NT2/D1 (cell line): ENCODE measurements around the gene B4GALT5.

Source experiments
- DNase-seq: peaks from one replicate; pipeline ENCODE4 v3.0.0-alpha.2; 2011; ENCODE audit warnings: low read depth, low spot score
- H3K27me3 ChIP-seq: 2 replicates; pipeline ENCODE4 v1.6.0; 2011; ENCODE audit warnings: mild to moderate bottlenecking; ENCODE audit not compliant: insufficient read length, insufficient read depth
- H3K36me3 ChIP-seq: 2 replicates; pipeline ENCODE4 v1.6.1; 2011; ENCODE audit warnings: mild to moderate bottlenecking, low read length, mixed read lengths; ENCODE audit not compliant: insufficient read depth, insufficient read length
- H3K4me1 ChIP-seq: 2 replicates; pipeline ENCODE4 v1.5.1; 2011; ENCODE audit not compliant: insufficient read depth, insufficient read length
- H3K4me3 ChIP-seq: 2 replicates; pipeline ENCODE4 v1.5.1; 2011; ENCODE audit warnings: low read depth; ENCODE audit not compliant: insufficient read length
- H3K9ac ChIP-seq: 2 replicates; pipeline ENCODE4 v1.6.0; 2011; ENCODE audit warnings: low read depth; ENCODE audit not compliant: insufficient read length
- H3K9me3 ChIP-seq: 2 replicates; pipeline ENCODE4 v1.5.1; 2011; ENCODE audit warnings: mild to moderate bottlenecking, low read length; ENCODE audit not compliant: insufficient read depth
- SUZ12 ChIP-seq: IDR thresholded peaks from 2 replicates; pipeline ENCODE4 v1.6.1; 2011; ENCODE audit not compliant: insufficient read length, insufficient read depth; ENCODE audit errors: extremely low read depth
- YY1 ChIP-seq: IDR thresholded peaks from 2 replicates; pipeline ENCODE4 v1.6.1; 2011; ENCODE audit not compliant: insufficient read length, insufficient read depth
- ZNF274 ChIP-seq: IDR thresholded peaks from 2 replicates; pipeline ENCODE4 v1.6.1; 2011; ENCODE audit warnings: mild to moderate bottlenecking, low read depth, low read length

The B4GALT5 gene

DNA sequence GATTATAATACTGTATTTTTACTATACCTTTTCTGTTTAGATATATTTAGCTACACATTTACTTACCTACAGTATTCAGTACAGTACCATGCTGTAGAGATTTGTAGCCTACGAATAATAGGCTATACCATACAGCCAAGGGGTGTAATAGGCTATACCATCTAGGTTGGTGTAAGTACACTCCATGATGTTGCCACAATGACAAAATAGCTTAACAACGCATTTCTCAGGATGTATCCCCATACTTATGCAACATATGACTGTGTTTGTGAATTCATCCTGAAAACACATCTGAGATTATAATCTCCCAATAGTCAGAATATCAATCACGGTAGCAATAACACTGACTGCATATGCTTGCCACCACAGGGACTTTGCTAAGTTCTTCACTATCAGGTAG is 20.7 kb downstream of the B4GALT5 start:
- Histone ChIP-seq H3K9me3 (no peaks in the 10 kb centered on the region), H3K4me1 (peaks cover 6% of the 10 kb centered on the region), H3K27me3 (no peaks in the 10 kb centered on the region), H3K36me3 (peaks cover 5% of the 10 kb centered on the region), H3K4me3 (no peak overlapping the region), H3K9ac (no peak overlapping the region)
- TF ChIP-seq YY1 (no peak), SUZ12 (no peak), ZNF274 (no peak)
- no peak for DNase-seq

DNA sequence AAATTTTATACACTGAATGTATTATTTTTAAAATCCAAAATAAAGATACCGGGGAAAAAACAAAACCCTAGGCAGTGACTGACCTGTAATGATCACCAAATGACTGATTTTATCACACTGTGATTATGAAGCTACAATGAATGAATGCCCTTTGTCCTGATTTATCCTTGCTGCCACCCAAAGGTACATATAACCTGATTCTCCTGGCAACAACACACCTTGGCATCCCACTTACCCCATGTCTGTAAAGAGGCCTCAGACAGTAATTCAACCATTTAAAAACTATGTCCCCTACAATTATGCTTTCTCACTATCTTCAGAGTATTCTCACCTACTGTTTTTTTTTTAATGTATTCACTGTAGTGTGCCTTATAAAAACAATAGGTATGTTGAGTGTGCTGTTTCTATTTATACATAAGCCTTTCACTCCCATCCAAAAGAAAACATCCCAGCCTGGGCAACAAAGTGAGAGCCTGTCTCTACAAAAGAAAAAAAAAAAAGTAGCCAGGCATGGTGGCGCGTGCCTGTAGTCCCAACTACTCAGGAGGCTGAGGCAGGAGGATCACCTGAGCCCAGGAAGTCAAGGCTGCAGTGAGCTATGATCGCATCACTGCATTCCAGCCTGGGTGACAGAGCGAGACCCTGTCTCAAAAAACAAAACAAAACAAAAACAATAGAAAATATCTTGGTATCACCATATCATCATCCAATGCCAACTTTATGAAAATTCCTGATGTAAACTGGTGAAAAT is 21.7 kb downstream of the B4GALT5 start:
- TF ChIP-seq YY1: no peak
- TF ChIP-seq SUZ12: no peak
- TF ChIP-seq ZNF274: no peak
- no peak overlapping the region for H3K4me3 ChIP-seq
- peaks cover 1% of the 10 kb centered on the region for H3K36me3 ChIP-seq
- no peaks in the 10 kb centered on the region for H3K27me3 ChIP-seq
- no peak overlapping the region for H3K9ac ChIP-seq
- DNase-seq: no peak
- H3K9me3 ChIP-seq: no peaks in the 10 kb centered on the region
- H3K4me1 ChIP-seq: peaks cover 6% of the 10 kb centered on the region

DNA sequence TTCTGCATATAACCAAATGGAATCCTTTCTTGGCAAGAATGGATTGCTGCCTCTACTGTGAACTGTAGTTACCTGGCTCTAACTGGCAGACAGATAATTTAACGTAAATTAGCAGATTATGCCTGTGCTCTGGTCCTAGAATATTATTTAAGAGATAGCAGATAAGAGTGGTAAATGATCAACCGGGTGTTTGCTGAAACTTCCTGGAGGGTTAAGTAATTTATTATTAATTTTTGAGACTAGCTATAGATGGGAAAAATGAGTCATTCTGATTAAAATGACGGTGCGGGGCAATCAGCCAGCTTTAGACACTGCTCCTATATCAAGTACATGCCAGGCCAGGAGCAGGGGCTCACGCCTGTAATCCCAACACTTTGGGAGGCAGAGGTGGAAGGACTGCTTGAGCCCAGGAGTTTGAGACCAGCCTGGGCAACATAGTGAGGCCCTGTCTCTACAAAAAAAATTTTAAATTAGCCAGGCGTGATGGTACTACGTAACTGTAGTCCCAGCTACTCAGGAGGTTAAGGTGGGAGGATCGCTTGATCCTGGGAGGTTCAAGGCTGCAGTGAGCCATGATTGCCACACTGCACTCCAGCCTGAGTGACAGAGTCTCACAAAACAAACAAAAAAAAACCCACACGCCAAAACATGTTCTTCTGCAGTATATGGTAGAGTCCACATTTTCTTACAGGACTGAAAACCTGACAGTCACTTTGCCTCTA is 22.6 kb downstream of the B4GALT5 start:
- H3K27me3 ChIP-seq: no peaks in the 10 kb centered on the region
- H3K4me1 ChIP-seq: peaks cover 6% of the 10 kb centered on the region
- no peak overlapping the region for H3K4me3 ChIP-seq
- H3K36me3 ChIP-seq: no peaks in the 10 kb centered on the region
- H3K9ac ChIP-seq: no peak overlapping the region
- no peak for TF ChIP-seq SUZ12
- TF ChIP-seq ZNF274: no peak
- no peak for TF ChIP-seq YY1
- no peaks in the 10 kb centered on the region for H3K9me3 ChIP-seq
- DNase-seq: no peak

DNA sequence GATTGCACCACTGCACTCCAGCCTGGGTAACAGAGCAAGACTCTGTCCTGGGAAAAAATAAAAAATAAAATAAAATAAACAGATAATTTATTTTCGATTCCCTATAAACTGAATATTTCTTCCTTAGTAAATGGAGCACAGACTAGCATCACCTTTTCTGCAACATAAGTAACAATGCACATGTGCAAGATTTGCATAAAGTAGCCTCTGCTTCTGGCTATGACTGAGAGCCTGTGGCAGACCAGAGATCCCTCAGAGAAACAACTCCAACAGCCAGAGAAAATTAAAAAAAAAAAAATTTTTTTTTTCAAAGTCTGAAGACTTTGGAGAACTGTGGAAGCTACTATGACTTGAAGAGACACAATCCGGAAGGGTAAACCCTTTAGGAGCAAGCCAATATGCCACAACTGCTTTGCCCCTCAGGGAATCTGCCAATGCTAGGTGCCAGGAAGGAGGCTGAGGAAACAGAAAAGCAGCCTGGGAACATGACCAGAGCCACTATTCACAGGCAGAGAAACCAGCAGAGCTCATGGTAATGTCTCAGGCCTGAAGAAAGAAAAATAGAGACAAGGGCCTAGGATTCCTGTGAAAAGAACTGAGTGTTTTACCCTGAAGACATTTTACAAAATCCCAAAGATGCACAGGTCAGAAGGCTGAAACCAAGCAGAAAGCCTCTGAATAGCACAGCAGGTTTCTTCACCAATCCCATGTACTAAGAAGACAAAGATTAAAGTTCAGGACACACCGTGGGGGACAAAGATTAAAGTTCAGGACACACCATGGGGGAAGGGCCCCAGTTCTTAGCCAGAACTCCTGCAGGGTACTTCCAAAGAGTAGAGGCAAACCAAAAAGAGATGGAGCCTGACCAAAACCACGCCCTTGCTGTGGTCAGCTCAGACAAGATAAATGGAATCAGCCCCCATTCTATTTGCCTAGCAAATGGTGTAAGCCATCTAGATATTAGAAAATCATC is 25.8 kb downstream of the B4GALT5 start:
- Histone ChIP-seq H3K27me3 (no peaks in the 10 kb centered on the region), H3K9me3 (no peaks in the 10 kb centered on the region), H3K36me3 (no peaks in the 10 kb centered on the region), H3K4me3 (no peak overlapping the region), H3K4me1 (no peaks in the 10 kb centered on the region), H3K9ac (no peak overlapping the region)
- no peak for DNase-seq
- TF ChIP-seq YY1: no peak
- TF ChIP-seq ZNF274: no peak
- no peak for TF ChIP-seq SUZ12

DNA sequence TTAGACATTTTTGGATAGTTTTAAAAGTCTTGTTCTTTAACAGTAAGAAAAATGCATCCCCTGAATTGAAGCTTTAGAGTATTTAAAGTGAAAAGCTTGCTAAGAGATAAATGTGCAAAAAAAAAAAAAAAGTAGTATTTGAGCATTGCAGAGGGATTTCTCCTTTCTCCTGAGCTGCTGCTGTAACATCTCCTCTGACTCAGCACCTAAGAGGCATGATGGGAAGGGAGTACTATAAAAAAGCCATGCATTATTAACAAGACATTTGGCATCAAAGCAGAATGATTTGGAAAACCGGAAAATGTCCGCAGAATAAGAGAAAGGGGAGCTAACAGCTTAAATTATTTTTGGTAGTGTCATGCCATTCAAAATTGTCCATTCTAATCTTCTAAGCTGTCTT is 27.9 kb downstream of the B4GALT5 start:
- TF ChIP-seq ZNF274: no peak
- no peak for TF ChIP-seq SUZ12
- no peak for TF ChIP-seq YY1
- H3K9ac ChIP-seq: no peak overlapping the region
- H3K9me3 ChIP-seq: no peaks in the 10 kb centered on the region
- H3K4me3 ChIP-seq: no peak overlapping the region
- no peaks in the 10 kb centered on the region for H3K27me3 ChIP-seq
- H3K36me3 ChIP-seq: no peaks in the 10 kb centered on the region
- H3K4me1 ChIP-seq: no peaks in the 10 kb centered on the region
- DNase-seq: no peak

DNA sequence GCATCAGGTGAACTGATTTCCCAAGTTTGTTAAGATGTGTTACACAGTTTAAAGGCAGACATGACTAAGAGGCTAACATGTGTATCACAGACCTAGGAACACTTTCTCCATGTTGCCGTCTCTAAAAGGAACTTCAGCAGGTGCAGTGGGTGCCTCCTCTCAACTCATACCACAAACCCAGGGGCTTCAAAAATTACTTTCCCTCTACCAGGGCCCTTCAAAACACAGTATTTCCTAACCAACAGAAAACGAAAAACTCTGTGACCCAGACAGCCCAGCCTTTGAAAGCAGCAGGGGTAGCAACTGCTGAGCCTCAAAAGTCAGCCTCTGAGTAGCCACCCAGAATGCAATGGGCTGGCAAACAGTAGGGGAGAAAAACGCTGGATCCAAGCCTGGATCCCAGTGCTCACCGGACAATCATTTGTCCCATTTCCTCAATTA is 28.5 kb downstream of the B4GALT5 start:
- H3K4me3 ChIP-seq: no peak overlapping the region
- DNase-seq: no peak
- TF ChIP-seq SUZ12 (no peak), YY1 (no peak), ZNF274 (no peak)
- H3K9me3 ChIP-seq: no peaks in the 10 kb centered on the region
- no peaks in the 10 kb centered on the region for H3K36me3 ChIP-seq
- no peaks in the 10 kb centered on the region for H3K27me3 ChIP-seq
- H3K9ac ChIP-seq: no peak overlapping the region
- no peaks in the 10 kb centered on the region for H3K4me1 ChIP-seq
